Right atrium auricular region (tissue), 2 donors: ENCODE measurements around the gene RERE. TPM values are rescaled to one million over a fixed set of nuclear protein-coding genes. Genes with fewer than 3 reads are reported as not detected.
A peak's percentile ranks its signal among the peaks of the same experiment; 100 is the strongest.

Experiments used
- DNase-seq: peaks from one replicate; pipeline ENCODE4 v3.0.0-alpha.2; 2019; ENCODE audit warnings: low spot score
- H3K27ac ChIP-seq, 2 donors: fragments of 200-600 bp; sonication (generic); 1 replicate in 1 of 2; 2 replicates in 1 of 2; pipeline ENCODE4 v1.5.1; 2016 to 2019
- H3K27me3 ChIP-seq, 2 donors: fragments of 200-600 bp; sonication (generic); one replicate each; pipeline versions ENCODE4 v1.5.1 to v1.6.0; 2017 to 2019
- H3K36me3 ChIP-seq: fragments of 200-600 bp; sonication (generic); one replicate; pipeline ENCODE4 v1.5.1; 2016
- H3K4me1 ChIP-seq, 2 donors: fragments of 200-600 bp; sonication (generic); one replicate each; pipeline versions ENCODE4 v1.5.1 to v1.6.0; 2017 to 2019
- H3K4me3 ChIP-seq, 2 donors: fragments of 200-600 bp; sonication (generic); 1 replicate in 1 of 2; 2 replicates in 1 of 2; pipeline ENCODE4 v1.5.1; 2017 to 2019; ENCODE audit warnings: mild to moderate bottlenecking in 1 of 2, moderate library complexity in 1 of 2
- H3K9me3 ChIP-seq, 2 donors: fragments of 200-600 bp; sonication (generic); one replicate each; pipeline ENCODE4 v1.5.1; 2019
- CTCF ChIP-seq, 2 donors: fragments of 200-600 bp; sonication (generic); IDR thresholded peaks; one replicate each; pipeline ENCODE4 v1.5.1; 2019; ENCODE audit warnings: antibody characterized with exemption in 2 of 2
- total RNA-seq, 2 donors: library from RNA; depleted of rRNA; stranded (reverse); fragments of >200 nt; gene quantifications; one replicate each; pipeline ENCODE4 v1.1.0, GENCODE V29; 2016

RERE gene
- total RNA-seq, 2 donors from 2014 or later, result 99.8 to 125 TPM

DNA sequence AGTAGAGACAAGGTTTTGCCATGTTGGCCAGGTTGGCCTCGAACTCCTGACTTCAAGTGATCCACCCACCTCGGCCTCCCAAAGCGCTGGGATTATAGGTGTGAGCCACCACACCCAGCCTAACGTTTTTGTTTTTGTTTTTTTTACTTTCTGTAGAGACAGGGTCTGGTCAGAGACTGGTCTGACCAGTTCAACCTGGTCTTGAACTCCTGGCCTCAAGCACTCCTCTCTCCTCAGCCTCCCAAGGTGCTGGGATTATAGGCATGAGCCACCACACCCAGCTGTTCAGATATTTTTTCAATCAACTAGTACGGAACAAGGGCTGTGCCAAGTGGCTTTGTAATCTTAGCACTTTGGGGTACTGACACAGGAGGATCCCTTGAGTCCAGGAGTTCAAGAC is 209.5 kb downstream of the RERE start:
- no peak for TF ChIP-seq CTCF (IDR thresholded peaks at IDR 0.05)
- no peak overlapping the region for H3K4me3 ChIP-seq
- peaks cover 0 to 5% of the 10 kb centered on the region in 2 donors for H3K4me1 ChIP-seq
- no peaks in the 10 kb centered on the region for H3K27me3 ChIP-seq
- no peaks in the 10 kb centered on the region for H3K9me3 ChIP-seq
- DNase-seq, result no peak
- H3K36me3 ChIP-seq, result no peaks in the 10 kb centered on the region
- no peak overlapping the region for H3K27ac ChIP-seq

- Histone ChIP-seq H3K27ac (no peak overlapping the region), H3K36me3 (no peaks in the 10 kb centered on the region), H3K9me3 (no peaks in the 10 kb centered on the region), H3K4me1 (peaks cover 0 to 17% of the 10 kb centered on the region in 2 donors), H3K4me3 (no peak overlapping the region), H3K27me3 (no peaks in the 10 kb centered on the region)
- TF ChIP-seq CTCF (IDR thresholded peaks at IDR 0.05), result no peak
- DNase-seq, result no peak
Measured at GRCh38 chr1:8604041-8604945, 213.1 kb downstream of the RERE start.

- Histone ChIP-seq H3K4me3 (no peak overlapping the region), H3K27ac (peak overlapping the region in 1 of 2 donors; percentile 23), H3K4me1 (peaks cover 0 to 28% of the 10 kb centered on the region in 2 donors), H3K9me3 (no peaks in the 10 kb centered on the region), H3K36me3 (no peaks in the 10 kb centered on the region), H3K27me3 (no peaks in the 10 kb centered on the region)
- no peak for TF ChIP-seq CTCF (IDR thresholded peaks at IDR 0.05)
- DNase-seq, result no peak
Measured at GRCh38 chr1:8603220-8603616, 214.2 kb downstream of the RERE start.

DNA sequence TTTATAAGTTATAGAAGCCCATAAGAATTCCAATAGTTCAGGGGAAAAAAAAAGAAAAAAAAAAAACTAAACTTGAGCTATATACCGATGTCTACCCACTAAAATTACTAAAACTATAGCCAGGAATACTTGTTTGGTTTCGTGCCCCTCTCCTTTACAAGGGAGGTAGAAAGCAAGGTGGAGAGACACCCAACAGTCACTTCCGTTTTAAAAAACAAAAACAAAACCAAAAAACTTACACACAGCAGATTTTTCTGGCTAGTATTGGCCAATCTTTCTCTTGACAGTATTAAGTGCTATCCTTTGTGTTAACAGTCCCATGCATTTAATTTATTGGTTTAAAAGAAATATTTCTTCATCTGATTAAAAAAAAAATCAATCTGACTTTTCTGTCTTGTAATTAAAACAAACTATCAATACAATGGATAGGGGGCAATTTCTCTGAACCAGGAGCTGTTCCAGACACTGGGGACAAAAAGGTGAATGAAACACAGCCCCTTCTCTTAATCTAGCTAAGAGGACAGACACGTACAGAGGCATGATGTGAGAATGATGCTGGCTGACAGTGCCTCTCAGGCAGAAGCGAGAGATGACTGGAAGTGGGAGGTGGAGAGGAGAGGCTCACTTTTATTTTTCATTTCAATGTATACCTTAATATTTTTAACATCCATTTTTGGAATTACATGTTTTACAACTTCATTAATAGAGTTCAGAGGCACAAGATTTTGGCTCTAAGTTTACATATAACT is 214.8 kb downstream of the RERE start:
- H3K27me3 ChIP-seq, result no peaks in the 10 kb centered on the region
- TF ChIP-seq CTCF (IDR thresholded peaks at IDR 0.05), result no peak
- peaks cover 0 to 34% of the 10 kb centered on the region in 2 donors for H3K4me1 ChIP-seq
- no peak overlapping the region for H3K4me3 ChIP-seq
- peak overlapping the region in 1 of 2 donors; percentile 23 for H3K27ac ChIP-seq
- H3K9me3 ChIP-seq, result no peaks in the 10 kb centered on the region
- no peaks in the 10 kb centered on the region for H3K36me3 ChIP-seq
- DNase-seq, result no peak

DNA sequence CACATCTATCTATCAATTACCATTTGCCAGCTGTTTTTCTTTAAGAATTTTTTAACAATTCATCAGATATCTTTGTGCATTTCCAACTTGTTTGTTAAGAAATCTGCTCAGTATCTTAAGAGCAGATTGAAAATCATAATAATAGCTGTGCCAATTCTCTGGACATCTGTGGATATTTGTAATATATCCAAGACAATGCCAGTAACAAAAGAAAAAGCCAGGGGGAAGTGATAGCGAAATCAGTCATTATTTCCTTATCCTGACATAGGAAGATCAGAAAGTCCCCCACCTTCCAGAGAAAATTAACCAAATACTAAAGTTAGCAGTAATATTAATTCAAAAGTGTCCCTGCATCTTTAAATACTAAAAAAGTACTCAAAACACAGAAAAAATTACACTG is 217.1 kb downstream of the RERE start:
- Histone ChIP-seq H3K36me3 (no peaks in the 10 kb centered on the region), H3K27me3 (no peaks in the 10 kb centered on the region), H3K27ac (peak overlapping the region; percentile 4 to 73), H3K4me1 (peaks cover 0 to 54% of the 10 kb centered on the region in 2 donors), H3K9me3 (no peaks in the 10 kb centered on the region), H3K4me3 (no peak overlapping the region)
- DNase-seq, result no peak
- no peak for TF ChIP-seq CTCF (IDR thresholded peaks at IDR 0.05)
